PC-9 (cell line): ENCODE results near the gene LSM11.
"Not testable (repeated sequence)": the region's sequence is repeated elsewhere in the genome, so short reads cannot be mapped to it uniquely, and the experiment has no call there.

Experiments used
- CTCF ChIP-seq: fragments of 200-600 bp; sonication (generic); conservative IDR thresholded peaks from 2 replicates; pipeline ENCODE4 v1.6.1; 2017; ENCODE audit warnings: mixed run types, antibody characterized with exemption, mild to moderate bottlenecking, moderate library complexity
- EZH2 ChIP-seq: fragments of 200-600 bp; sonication (generic); IDR thresholded peaks from 2 replicates; pipeline ENCODE4 v1.8.0; 2017; ENCODE audit warnings: antibody characterized with exemption, low read depth

DNA sequence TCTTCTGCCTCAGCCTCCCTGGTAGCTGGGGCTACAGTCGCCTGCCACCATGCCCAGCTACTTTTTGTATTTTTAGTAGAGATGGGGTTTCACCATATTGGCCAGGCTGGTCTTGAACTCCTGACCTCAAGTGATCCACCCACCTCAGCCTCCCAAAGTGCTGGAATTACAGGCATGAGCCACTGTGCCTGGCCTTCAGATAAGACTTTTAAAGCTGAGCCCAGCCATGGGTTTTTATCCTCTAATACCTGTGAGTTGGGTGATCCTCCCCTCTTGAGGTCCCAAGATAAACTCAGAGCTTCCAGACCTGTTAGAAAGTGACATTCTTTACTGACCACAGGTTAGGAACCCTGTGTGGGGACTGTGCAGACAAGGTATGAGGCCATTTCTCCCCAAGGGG, 15.7 kb upstream of the LSM11 start:
- not testable (repeated sequence) for TF ChIP-seq CTCF, EZH2
